ENCODE data around the gene ITGB6. TPM values are rescaled to one million over a fixed set of nuclear protein-coding genes. Genes with fewer than 3 reads are reported as not detected.

ITGB6 gene
- total RNA-seq, 2 donors from 2014 or later: not detected

GRCh38 chr2:160092445-160092844 is 107.6 kb downstream of the ITGB6 start:
- peaks cover 51 to 63% of the 10 kb centered on the region in 2 donors for H3K36me3 Mint-ChIP-seq
- ATAC-seq: no peak
- DNase-seq (ENCODE audit: low spot score in 2 of 2): no peak

GRCh38 chr2:160091381-160091780 is 108.7 kb downstream of the ITGB6 start:
- H3K9me3 Mint-ChIP-seq: peaks cover 34 to 62% of the 10 kb centered on the region in 2 donors
- peaks cover 59 to 74% of the 10 kb centered on the region in 2 donors for H3K36me3 Mint-ChIP-seq

More at GRCh38 chr2:160092445-160092844, 107.6 kb downstream of the ITGB6 start:
- Mint-ChIP-seq H3K9me3 (peaks cover 26 to 57% of the 10 kb centered on the region in 2 donors), H3K27ac (no peak overlapping the region)

GRCh38 chr2:160087854-160088745 is 112.0 kb downstream of the ITGB6 start:
- Mint-ChIP-seq H3K27ac (no peak overlapping the region), H3K9me3 (peaks cover 43 to 47% of the 10 kb centered on the region in 2 donors), H3K36me3 (peaks cover 52 to 62% of the 10 kb centered on the region in 2 donors)
- peak in 1 of 2 donors; percentile 47 for ATAC-seq
- peak in 1 of 2 donors; percentile 9 for DNase-seq (ENCODE audit: low spot score in 2 of 2)

More at GRCh38 chr2:160091381-160091780, 108.7 kb downstream of the ITGB6 start:
- DNase-seq (ENCODE audit: low spot score in 2 of 2): no peak
- no peak overlapping the region for H3K27ac Mint-ChIP-seq
- no peak for ATAC-seq

- DNase-seq (ENCODE audit: low spot score in 2 of 2): no peak
- peaks cover 40 to 47% of the 10 kb centered on the region in 2 donors for H3K36me3 Mint-ChIP-seq
- H3K9me3 Mint-ChIP-seq: peaks cover 35 to 37% of the 10 kb centered on the region in 2 donors
- no peak for ATAC-seq
- H3K27ac Mint-ChIP-seq: no peak overlapping the region
These were observed 114.4 kb downstream of the ITGB6 start for GRCh38 chr2:160085662-160086061.

DNA sequence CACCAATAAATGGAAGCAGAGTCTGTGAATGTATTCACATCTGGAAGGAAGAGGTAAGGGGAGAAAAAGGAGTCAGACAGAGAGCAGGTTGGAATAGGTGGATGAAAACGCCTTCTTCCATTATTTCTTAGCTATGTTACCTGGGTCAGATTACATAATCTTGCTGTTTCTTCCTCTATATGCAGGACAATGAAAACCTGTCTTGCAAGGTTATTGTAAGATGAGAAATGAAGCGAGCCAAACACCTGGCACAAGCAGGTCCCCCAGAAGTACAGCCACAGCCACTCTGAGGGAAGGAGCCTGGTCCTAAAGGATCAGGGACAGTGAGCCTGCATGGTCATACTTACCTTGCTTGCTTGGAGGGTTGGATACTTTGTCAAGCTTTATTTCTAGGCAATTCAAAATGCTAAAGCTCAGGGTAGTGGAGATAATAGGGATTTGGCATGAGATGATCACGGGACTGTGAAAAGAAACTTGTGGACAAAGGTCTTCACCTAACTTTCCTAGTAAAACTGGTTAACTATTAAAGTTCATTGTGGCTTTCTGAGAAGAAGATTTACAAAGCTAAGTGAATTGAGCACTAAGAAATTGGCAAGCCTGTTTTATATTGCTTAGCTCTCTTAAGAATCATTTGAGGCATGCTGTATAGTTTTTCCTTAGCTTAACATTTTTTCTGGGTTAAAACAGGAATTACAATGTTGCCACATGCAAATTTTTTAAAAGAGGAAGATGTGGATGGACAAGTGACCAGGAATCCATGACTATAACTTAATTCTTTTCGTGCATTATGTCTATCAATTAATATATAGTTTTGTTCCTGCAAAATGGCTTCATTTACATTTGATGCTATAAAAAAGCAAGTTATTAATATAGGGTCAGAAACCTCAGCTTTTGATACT is 121.9 kb downstream of the ITGB6 start:
- no peak overlapping the region for H3K27ac Mint-ChIP-seq

GRCh38 chr2:160076914-160077313 is 123.2 kb downstream of the ITGB6 start:
- Mint-ChIP-seq H3K36me3 (no peaks in the 10 kb centered on the region), H3K27ac (no peak overlapping the region), H3K9me3 (peaks cover 2 to 8% of the 10 kb centered on the region in 2 donors)
- DNase-seq (ENCODE audit: low spot score in 2 of 2): no peak
- no peak for ATAC-seq

More for the DNA sequence above, 121.9 kb downstream of the ITGB6 start:
- DNase-seq (ENCODE audit: low spot score in 2 of 2): no peak
- ATAC-seq: no peak
- Mint-ChIP-seq H3K36me3 (peaks cover 3 to 5% of the 10 kb centered on the region in 2 donors), H3K9me3 (peaks cover 2 to 13% of the 10 kb centered on the region in 2 donors)

GRCh38 chr2:160076241-160076640 is 123.8 kb downstream of the ITGB6 start:
- Mint-ChIP-seq H3K36me3 (no peaks in the 10 kb centered on the region), H3K9me3 (peaks cover 2 to 8% of the 10 kb centered on the region in 2 donors), H3K27ac (no peak overlapping the region)
- no peak for DNase-seq (ENCODE audit: low spot score in 2 of 2)
- no peak for ATAC-seq

GRCh38 chr2:160075171-160075570 is 124.9 kb downstream of the ITGB6 start:
- Mint-ChIP-seq H3K36me3 (no peaks in the 10 kb centered on the region), H3K9me3 (peaks cover 0 to 3% of the 10 kb centered on the region in 2 donors), H3K27ac (no peak overlapping the region)
- ATAC-seq (no peak), DNase-seq (ENCODE audit: low spot score in 2 of 2) (no peak)

DNA sequence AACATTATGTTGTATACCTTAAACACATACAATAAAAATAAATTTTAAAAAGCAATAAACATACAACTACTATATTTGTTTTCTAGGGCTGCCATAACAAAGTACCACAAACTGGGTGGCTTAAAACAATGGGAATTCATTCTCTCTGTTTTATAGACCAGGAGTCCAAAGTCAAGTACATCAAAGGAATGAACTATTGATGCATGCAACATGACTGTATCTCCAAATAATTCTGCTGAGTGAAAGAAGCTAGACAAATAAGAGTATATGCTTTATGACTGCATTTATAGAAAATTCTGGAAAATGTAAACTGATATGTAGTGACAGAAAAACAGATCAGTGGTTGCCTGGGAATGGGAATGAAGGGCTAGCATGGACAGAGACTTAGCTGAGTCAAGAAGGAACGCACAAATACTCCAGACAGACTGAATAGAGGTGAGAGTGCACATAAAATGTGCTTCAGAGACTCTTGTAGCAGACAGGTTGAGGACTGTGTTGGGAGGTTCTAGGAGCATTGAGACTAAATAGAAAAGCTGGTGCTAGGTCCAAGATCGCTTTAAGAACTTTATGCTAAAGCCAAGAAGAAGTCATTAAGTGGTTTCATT is 126.7 kb downstream of the ITGB6 start:
- H3K9me3 Mint-ChIP-seq: no peaks in the 10 kb centered on the region
- DNase-seq (ENCODE audit: low spot score in 2 of 2) (no peak), ATAC-seq (no peak)
- no peaks in the 10 kb centered on the region for H3K36me3 Mint-ChIP-seq
- no peak overlapping the region for H3K27ac Mint-ChIP-seq

GRCh38 chr2:160068906-160069305 is 131.2 kb downstream of the ITGB6 start:
- ATAC-seq: no peak
- no peak overlapping the region for H3K27ac Mint-ChIP-seq

GRCh38 chr2:160064916-160065315 is 135.2 kb downstream of the ITGB6 start:
- ATAC-seq (no peak), DNase-seq (ENCODE audit: low spot score in 2 of 2) (no peak)
- Mint-ChIP-seq H3K9me3 (no peaks in the 10 kb centered on the region), H3K36me3 (no peaks in the 10 kb centered on the region), H3K27ac (no peak overlapping the region)

More at GRCh38 chr2:160068906-160069305, 131.2 kb downstream of the ITGB6 start:
- Mint-ChIP-seq H3K9me3 (no peaks in the 10 kb centered on the region), H3K36me3 (no peaks in the 10 kb centered on the region)
- DNase-seq (ENCODE audit: low spot score in 2 of 2): no peak

DNA sequence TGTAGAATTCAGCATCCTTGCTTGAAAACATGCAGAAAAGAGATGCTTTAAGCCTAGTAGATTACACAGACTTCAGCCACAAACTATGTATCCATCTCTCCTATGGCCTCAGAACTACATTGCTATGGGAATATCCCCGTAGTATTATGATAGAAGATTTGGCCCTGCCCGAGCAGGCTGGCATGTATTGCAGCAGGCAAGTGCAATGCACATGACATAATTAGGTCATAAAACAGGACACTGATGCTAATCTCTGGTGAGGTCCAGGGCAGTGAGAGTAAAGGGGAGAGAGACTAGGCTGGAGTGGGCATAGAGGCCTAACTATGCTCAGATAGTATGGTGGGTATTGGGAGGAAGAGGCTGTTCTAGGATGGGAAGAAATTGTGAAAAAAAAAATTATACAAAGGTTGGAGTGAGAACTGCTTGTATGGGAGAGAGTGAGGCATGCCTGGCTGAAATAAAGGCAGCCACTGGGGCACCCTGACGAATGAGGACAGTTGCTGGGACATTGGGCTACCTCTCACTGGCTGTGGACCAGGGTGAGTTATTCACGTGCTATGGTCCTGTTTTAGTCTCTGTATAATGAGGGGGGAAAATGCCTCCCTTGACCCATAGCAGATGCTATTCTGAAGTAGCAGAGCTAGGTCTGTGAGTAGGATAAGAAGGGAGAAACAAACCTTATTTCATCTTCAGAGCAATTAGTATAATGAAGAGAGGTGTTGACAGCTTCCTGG is 136.0 kb downstream of the ITGB6 start:
- H3K27ac Mint-ChIP-seq: no peak overlapping the region
- H3K36me3 Mint-ChIP-seq: no peaks in the 10 kb centered on the region
- ATAC-seq: no peak
- DNase-seq (ENCODE audit: low spot score in 2 of 2): no peak
- no peaks in the 10 kb centered on the region for H3K9me3 Mint-ChIP-seq

DNA sequence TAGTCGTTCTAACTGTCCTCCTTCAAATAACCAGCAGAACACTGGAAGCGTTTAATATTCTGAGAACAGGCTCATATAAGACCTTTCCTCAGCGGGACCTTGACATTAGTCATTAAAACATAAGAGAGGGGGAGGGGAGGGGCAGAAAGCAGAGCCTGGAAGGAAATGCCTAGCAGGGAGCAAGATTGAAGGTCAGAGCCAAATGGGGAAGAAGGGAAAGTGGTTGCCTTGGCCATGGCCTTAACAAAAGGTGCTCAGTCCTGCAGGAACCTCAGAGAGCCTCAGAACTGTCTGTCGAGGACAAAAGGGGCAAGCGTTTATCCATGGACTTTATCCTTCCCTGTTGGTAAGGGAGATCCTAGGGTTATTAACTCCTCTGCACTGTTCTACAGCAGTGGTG is 136.8 kb downstream of the ITGB6 start:
- Mint-ChIP-seq H3K36me3 (no peaks in the 10 kb centered on the region), H3K27ac (no peak overlapping the region), H3K9me3 (no peaks in the 10 kb centered on the region)
- no peak for ATAC-seq
- DNase-seq (ENCODE audit: low spot score in 2 of 2): no peak

- ATAC-seq (peak; percentile 24 to 73), DNase-seq (ENCODE audit: low spot score in 2 of 2) (no peak)
- H3K36me3 Mint-ChIP-seq: no peaks in the 10 kb centered on the region
- H3K9me3 Mint-ChIP-seq: no peaks in the 10 kb centered on the region
- no peak within 1 kb of the TSS for H3K27ac Mint-ChIP-seq
These were observed 137.6 kb downstream of the ITGB6 start, which contains the start of gene PLA2R1 for GRCh38 chr2:160062292-160063005. PLA2R1 (minus strand) TSS chr2:160062615; CDS start chr2:160062403, 212 bp downstream.

- peak in 1 of 2 donors; percentile 36 for ATAC-seq
- H3K36me3 Mint-ChIP-seq: no peaks in the 10 kb centered on the region
- no peaks in the 10 kb centered on the region for H3K9me3 Mint-ChIP-seq
- DNase-seq (ENCODE audit: low spot score in 2 of 2): no peak
- H3K27ac Mint-ChIP-seq: no peak overlapping the region
These were observed 138.2 kb downstream of the ITGB6 start for GRCh38 chr2:160061944-160062291.

Measured in activated naive CD4-positive, alpha-beta T cell treated with anti-CD3 and anti-CD28 coated beads, Interleukin-2, amount 50 U/mL, for 72 hours (primary cell).